DND-41 (cell line): ENCODE measurements around the gene ACBD4.
"Not testable (repeated sequence)": the region's sequence is repeated elsewhere in the genome, so short reads cannot be mapped to it uniquely, and the experiment has no call there.

ENCODE experiments used
- ATAC-seq: fragments of 200-7000 bp; cut with Tn5 transposase; 3 replicates; pipeline ENCODE4 v1.9.1; 2021; ENCODE audit warnings: low read depth; ENCODE audit not compliant: insufficient read depth
- DNase-seq: peaks from one replicate; pipeline ENCODE4 v3.0.0-alpha.2; 2020
- H2AFZ ChIP-seq: 2 replicates; pipeline ENCODE4 v1.6.0; 2012; ENCODE audit warnings: low read depth, low read length
- H3K27ac ChIP-seq: 2 replicates; pipeline ENCODE4 v1.5.1; 2012; ENCODE audit warnings: low read length, inconsistent platforms
- H3K27me3 ChIP-seq: fragments of 200-600 bp; sonication (generic); 2 replicates; pipeline ENCODE4 v1.6.0; 2012; ENCODE audit warnings: low read length, mild to moderate bottlenecking, inconsistent platforms; ENCODE audit not compliant: insufficient read depth, poor library complexity
- H3K36me3 ChIP-seq: 2 replicates; pipeline ENCODE4 v1.5.1; 2012; ENCODE audit warnings: low read length, inconsistent platforms; ENCODE audit not compliant: insufficient read depth
- H3K4me1 ChIP-seq: 2 replicates; pipeline ENCODE4 v1.5.1; 2012; ENCODE audit warnings: mild to moderate bottlenecking, low read length; ENCODE audit not compliant: insufficient read depth
- H3K4me2 ChIP-seq: 2 replicates; pipeline ENCODE4 v1.6.0; 2012; ENCODE audit warnings: mild to moderate bottlenecking, moderate library complexity, low read length, inconsistent platforms; ENCODE audit not compliant: insufficient read depth
- H3K4me3 ChIP-seq, 2 experiments: fragments of 200-600 bp in 1 of 2; shearing (Covaris generic) in 1 of 2; 2 replicates each; pipeline ENCODE4 v1.5.1; 2012 to 2016; ENCODE audit warnings: inconsistent platforms in 2 of 2, low read length in 2 of 2, mild to moderate bottlenecking in 2 of 2, low read depth in 1 of 2, moderate library complexity in 1 of 2
- H3K79me2 ChIP-seq: 2 replicates; pipeline ENCODE4 v1.6.0; 2012; ENCODE audit warnings: low read length, inconsistent platforms; ENCODE audit not compliant: insufficient read depth
- H3K9ac ChIP-seq: 2 replicates; pipeline ENCODE4 v1.6.0; 2012; ENCODE audit warnings: low read depth, mild to moderate bottlenecking, inconsistent platforms, low read length, moderate library complexity
- H3K9me3 ChIP-seq: 2 replicates; pipeline ENCODE4 v1.5.1; 2012; ENCODE audit warnings: low read length, moderate library complexity, mild to moderate bottlenecking, inconsistent platforms; ENCODE audit not compliant: insufficient read depth, severe bottlenecking
- H4K20me1 ChIP-seq: 2 replicates; pipeline ENCODE4 v1.6.0; 2012; ENCODE audit warnings: low read length; ENCODE audit not compliant: insufficient read depth
- EZH2 ChIP-seq: IDR thresholded peaks from 3 replicates; pipeline ENCODE4 v1.6.1; 2012; ENCODE audit warnings: borderline replicate concordance, low read depth, mild to moderate bottlenecking, moderate library complexity, low read length, inconsistent platforms; ENCODE audit not compliant: severe bottlenecking
- TF ChIP-seq, protein P1 (sequence below): IDR thresholded peaks from 2 replicates; pipeline ENCODE4 v1.5.1; 2012; ENCODE audit warnings: borderline replicate concordance, low read length, moderate library complexity, mild to moderate bottlenecking; ENCODE audit not compliant: poor library complexity, severe bottlenecking; ENCODE audit errors: extremely low read depth

Gene ACBD4

DNA sequence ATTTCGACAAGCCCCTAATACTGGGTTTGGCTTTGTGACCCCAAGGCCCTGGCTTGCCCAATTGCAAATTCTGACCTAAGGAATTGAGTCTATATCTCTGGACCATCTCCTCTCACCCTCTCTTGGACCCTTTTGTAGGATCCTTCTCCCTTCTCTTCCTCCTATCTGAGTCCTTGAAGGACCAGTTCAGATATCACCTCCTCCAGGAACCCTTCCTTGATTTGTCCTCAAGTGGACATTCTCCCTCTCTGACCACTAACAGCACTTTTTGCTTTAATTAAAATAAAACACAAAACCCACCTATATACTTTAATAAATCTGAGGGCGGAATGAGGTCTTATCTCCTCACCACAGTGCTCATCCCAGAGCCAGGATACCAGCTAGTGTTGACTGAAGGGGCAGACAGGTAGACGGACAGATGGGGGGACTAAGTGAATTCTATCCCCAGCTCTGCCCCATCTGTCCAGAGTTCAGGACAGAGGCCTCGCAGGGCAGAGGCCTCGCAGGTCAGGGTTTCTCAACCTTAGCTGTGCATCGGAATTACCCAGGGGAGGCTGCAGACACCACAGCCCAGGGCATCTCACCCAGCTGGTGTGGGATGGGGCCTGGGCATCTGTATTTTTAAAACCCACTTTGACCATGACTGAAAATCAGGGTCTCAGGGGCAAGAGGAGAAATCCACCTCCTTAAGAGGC is 12.3 kb upstream of the ACBD4 start:
- H3K27ac ChIP-seq, result no peak overlapping the region
- no peak overlapping the region for H3K9ac ChIP-seq
- H3K4me2 ChIP-seq, result no peak overlapping the region

DNA sequence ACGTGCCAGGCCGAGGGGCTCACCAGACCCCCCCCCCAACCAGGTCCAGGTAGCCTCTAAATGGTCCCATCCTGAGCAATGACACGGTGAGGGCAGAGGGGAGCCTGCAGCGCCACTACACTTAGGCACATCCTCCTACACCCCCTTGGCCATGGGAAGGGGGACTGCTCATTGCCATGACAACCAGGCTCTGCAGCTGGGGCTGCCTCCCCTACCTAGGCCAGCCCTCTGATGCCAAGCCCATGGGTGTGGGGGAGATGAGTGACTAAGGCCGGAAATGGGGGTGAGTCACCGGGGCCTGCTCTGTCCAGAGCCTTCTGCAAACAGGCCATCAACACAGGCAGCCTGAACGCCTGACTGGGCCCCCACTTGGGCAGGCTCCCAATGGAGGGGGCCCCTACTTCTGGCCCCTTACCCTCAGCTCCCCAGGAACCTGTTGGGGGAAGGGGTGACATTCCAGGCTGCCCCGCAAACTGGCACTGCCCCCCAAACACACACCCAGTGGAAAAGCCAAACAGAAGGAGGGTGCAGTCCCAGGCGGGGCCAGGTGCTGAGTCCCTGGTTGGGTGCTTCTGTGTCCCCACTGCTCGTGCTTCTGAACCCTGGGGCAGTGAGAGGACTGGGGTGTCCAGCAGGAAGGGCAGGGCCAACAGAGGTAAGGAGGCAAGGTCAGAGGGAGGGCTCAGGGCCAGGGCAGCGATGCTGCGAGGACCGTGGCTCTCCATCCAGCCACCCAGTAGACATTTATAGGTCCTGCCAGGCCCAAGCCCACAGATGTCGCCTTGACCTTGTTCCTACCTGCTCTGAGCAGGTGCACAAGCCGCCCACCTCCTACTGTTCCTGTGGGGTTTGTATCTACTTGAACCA is 11.3 kb upstream of the ACBD4 start:
- no peak overlapping the region for H3K27ac ChIP-seq

More for the DNA sequence above, 12.3 kb upstream of the ACBD4 start:
- no peaks in the 10 kb centered on the region for H3K27me3 ChIP-seq
- no peaks in the 10 kb centered on the region for H3K4me1 ChIP-seq
- no peak overlapping the region for H3K4me3 ChIP-seq
- no peaks in the 10 kb centered on the region for H3K9me3 ChIP-seq
- no peak overlapping the region for H2AFZ ChIP-seq
- H4K20me1 ChIP-seq, result no peaks in the 10 kb centered on the region
- no peaks in the 10 kb centered on the region for H3K79me2 ChIP-seq
- DNase-seq (no peak), ATAC-seq (no peak)
- TF ChIP-seq EZH2, result no peak
- TF ChIP-seq, protein P1, sequence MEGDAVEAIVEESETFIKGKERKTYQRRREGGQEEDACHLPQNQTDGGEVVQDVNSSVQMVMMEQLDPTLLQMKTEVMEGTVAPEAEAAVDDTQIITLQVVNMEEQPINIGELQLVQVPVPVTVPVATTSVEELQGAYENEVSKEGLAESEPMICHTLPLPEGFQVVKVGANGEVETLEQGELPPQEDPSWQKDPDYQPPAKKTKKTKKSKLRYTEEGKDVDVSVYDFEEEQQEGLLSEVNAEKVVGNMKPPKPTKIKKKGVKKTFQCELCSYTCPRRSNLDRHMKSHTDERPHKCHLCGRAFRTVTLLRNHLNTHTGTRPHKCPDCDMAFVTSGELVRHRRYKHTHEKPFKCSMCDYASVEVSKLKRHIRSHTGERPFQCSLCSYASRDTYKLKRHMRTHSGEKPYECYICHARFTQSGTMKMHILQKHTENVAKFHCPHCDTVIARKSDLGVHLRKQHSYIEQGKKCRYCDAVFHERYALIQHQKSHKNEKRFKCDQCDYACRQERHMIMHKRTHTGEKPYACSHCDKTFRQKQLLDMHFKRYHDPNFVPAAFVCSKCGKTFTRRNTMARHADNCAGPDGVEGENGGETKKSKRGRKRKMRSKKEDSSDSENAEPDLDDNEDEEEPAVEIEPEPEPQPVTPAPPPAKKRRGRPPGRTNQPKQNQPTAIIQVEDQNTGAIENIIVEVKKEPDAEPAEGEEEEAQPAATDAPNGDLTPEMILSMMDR, result no peak
- no peaks in the 10 kb centered on the region for H3K36me3 ChIP-seq

DNA sequence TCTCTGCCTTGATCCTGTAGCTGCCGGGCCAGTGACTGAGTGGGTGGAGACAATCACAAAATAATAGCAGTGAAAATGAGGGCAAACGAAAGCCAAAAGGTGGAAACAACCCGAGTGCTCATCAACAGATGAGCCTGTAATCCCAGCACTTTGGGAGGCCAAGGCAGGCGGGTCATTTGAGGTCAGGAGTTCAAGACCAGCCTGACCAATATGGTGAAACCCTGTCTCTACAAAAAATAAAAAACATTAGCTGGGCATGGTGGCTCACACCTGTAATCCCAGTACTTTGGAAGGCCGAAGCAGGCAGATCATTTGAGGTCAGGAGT is 10.7 kb upstream of the ACBD4 start:
- not testable (repeated sequence) for H3K79me2 ChIP-seq, H3K27ac ChIP-seq

More for the DNA sequence above, 11.3 kb upstream of the ACBD4 start:
- Histone ChIP-seq H4K20me1 (no peaks in the 10 kb centered on the region), H3K4me1 (no peaks in the 10 kb centered on the region), H3K36me3 (no peaks in the 10 kb centered on the region), H3K9me3 (no peaks in the 10 kb centered on the region), H3K4me3 (no peak overlapping the region), H3K4me2 (no peak overlapping the region), H3K27me3 (no peaks in the 10 kb centered on the region), H2AFZ (no peak overlapping the region), H3K9ac (no peak overlapping the region), H3K79me2 (no peaks in the 10 kb centered on the region)
- TF ChIP-seq EZH2, result no peak
- TF ChIP-seq, protein P1, result no peak
- no peak for DNase-seq
- no peak for ATAC-seq

DNA sequence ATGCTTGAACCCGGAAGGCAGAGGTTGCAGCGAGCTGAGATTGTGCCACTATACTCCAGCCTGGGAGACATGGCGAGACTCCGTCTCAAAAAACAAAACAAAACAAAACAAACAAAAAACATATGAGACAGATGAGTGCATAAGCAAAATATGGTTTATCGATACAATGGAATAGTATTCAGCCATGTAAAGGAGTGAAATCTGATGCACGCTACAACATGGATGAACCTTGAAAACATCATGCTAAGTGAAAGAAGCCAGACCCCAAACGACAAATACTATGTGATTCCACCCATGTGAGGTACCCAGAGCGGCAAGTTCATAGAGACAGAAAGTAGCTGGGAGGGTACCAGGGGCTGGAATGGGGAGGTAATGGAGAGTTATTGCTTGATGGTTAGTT is 10.0 kb upstream of the ACBD4 start:
- Histone ChIP-seq H3K9me3 (no peaks in the 10 kb centered on the region), H3K27ac (no peak overlapping the region), H3K79me2 (no peaks in the 10 kb centered on the region), H3K4me2 (no peak overlapping the region), H3K36me3 (no peaks in the 10 kb centered on the region), H3K4me1 (no peaks in the 10 kb centered on the region), H2AFZ (no peak overlapping the region), H3K27me3 (no peaks in the 10 kb centered on the region), H3K9ac (no peak overlapping the region), H3K4me3 (no peak overlapping the region), H4K20me1 (no peaks in the 10 kb centered on the region)
- DNase-seq, result no peak
- ATAC-seq, result no peak
- TF ChIP-seq, protein P1, result no peak
- no peak for TF ChIP-seq EZH2

More for the DNA sequence above, 10.7 kb upstream of the ACBD4 start:
- not testable (repeated sequence) for H3K27me3 ChIP-seq, H3K9ac ChIP-seq, H3K4me3 ChIP-seq, DNase-seq, H3K9me3 ChIP-seq, H4K20me1 ChIP-seq, H3K4me2 ChIP-seq, H3K36me3 ChIP-seq, H2AFZ ChIP-seq, H3K4me1 ChIP-seq, ATAC-seq
